IMR-90 (cell line): ENCODE measurements around the gene DNAH9. TPM values are rescaled to one million over a fixed set of nuclear protein-coding genes. Genes with fewer than 3 reads are reported as not detected.

Source experiments
- ATAC-seq: fragments of 200-7000 bp; cut with Tn5 transposase; 2 replicates; pipeline ENCODE4 v1.9.1; 2020; ENCODE audit warnings: low read depth, mild to moderate bottlenecking, moderate library complexity
- BruUV-seq: library from RNA; stranded (reverse); fragments of 400-500 nt; replicated peaks from 2 replicates; lab custom pipeline; 2021; lab: Mats Ljungman, UMichigan
- CTCF ChIA-PET: fragments of 300-600 bp; formaldehyde crosslinking; extraction: SDS; loops from one replicate; lab custom pipeline; 2021; ENCODE audit warnings: antibody characterized with exemption; lab: Yijun Ruan, JAX
- POLR2A ChIA-PET: fragments of 300-600 bp; sonication (Branson Sonifier 250); formaldehyde crosslinking; loops from one replicate; lab custom pipeline; 2022; ENCODE audit warnings: antibody characterized with exemption; ENCODE audit not compliant: unreplicated experiment; lab: Charles Lee
- DNase-seq: peaks from one replicate; pipeline ENCODE4 v3.0.0; 2013
- H2AFZ ChIP-seq: replicated peaks from 2 replicates; pipeline ENCODE3; 2013; ENCODE audit warnings: low read length, mild to moderate bottlenecking; ENCODE audit not compliant: poor library complexity
- H2AK5ac ChIP-seq: 2 replicates; pipeline ENCODE4 v1.6.1; 2013; ENCODE audit warnings: low read depth, low read length, inconsistent platforms
- H2AK9ac ChIP-seq: replicated peaks from 2 replicates; pipeline ENCODE3; 2013; ENCODE audit warnings: mild to moderate bottlenecking, low read depth, low read length, moderate library complexity; ENCODE audit not compliant: poor library complexity
- H2BK120ac ChIP-seq: 2 replicates; pipeline ENCODE4 v1.6.1; 2013; ENCODE audit warnings: low read depth, low read length, inconsistent platforms
- H2BK15ac ChIP-seq: 3 replicates; pipeline ENCODE4 v1.6.1; 2013; ENCODE audit warnings: low read depth, low read length, inconsistent platforms
- H2BK20ac ChIP-seq: 2 replicates; pipeline ENCODE4 v1.6.1; 2013; ENCODE audit warnings: low read depth, mild to moderate bottlenecking, inconsistent platforms, low read length, moderate library complexity
- H2BK5ac ChIP-seq: 2 replicates; pipeline ENCODE4 v1.6.1; 2013; ENCODE audit warnings: mild to moderate bottlenecking, low read depth, low read length, inconsistent platforms; ENCODE audit not compliant: poor library complexity, severe bottlenecking
- H3K14ac ChIP-seq: replicated peaks from 2 replicates; pipeline ENCODE4 v1.6.1; 2013; ENCODE audit warnings: low read depth, low read length, inconsistent platforms
- H3K18ac ChIP-seq: 2 replicates; pipeline ENCODE4 v1.6.1; 2013; ENCODE audit warnings: low read depth, low read length, control low read depth
- H3K23ac ChIP-seq: 2 replicates; pipeline ENCODE4 v1.6.1; 2013; ENCODE audit warnings: low read depth, low read length, inconsistent platforms
- H3K27ac ChIP-seq: 2 replicates; pipeline ENCODE4 v1.5.1; 2013; ENCODE audit warnings: mild to moderate bottlenecking, control low read depth, low read length; ENCODE audit not compliant: insufficient read depth
- H3K27me3 ChIP-seq: 2 replicates; pipeline ENCODE4 v1.6.1; 2013; ENCODE audit warnings: low read length; ENCODE audit not compliant: control insufficient read depth, insufficient read depth
- H3K36me3 ChIP-seq: 2 replicates; pipeline ENCODE4 v1.6.1; 2013; ENCODE audit warnings: low read length, mixed read lengths; ENCODE audit not compliant: control insufficient read depth, insufficient read depth
- H3K4ac ChIP-seq: 2 replicates; pipeline ENCODE4 v1.6.1; 2013; ENCODE audit warnings: low read depth, low read length, inconsistent platforms
- H3K4me1 ChIP-seq: 2 replicates; pipeline ENCODE4 v1.6.1; 2013; ENCODE audit warnings: low read length, mixed read lengths; ENCODE audit not compliant: control insufficient read depth, insufficient read depth
- H3K4me2 ChIP-seq: 2 replicates; pipeline ENCODE4 v1.6.1; 2013; ENCODE audit warnings: low read depth, mild to moderate bottlenecking, control low read depth, low read length, moderate library complexity
- H3K4me3 ChIP-seq: 2 replicates; pipeline ENCODE4 v1.5.1; 2013; ENCODE audit warnings: low read depth, mild to moderate bottlenecking, control low read depth, low read length, moderate library complexity; ENCODE audit not compliant: insufficient read depth
- H3K56ac ChIP-seq: 2 replicates; pipeline ENCODE4 v1.6.1; 2013; ENCODE audit warnings: low read length, inconsistent platforms; ENCODE audit not compliant: insufficient read depth; ENCODE audit errors: extremely low read depth
- H3K79me1 ChIP-seq, 2 experiments: 2 replicates each; pipeline ENCODE4 v1.6.1; 2013; ENCODE audit warnings: low read length in 2 of 2, inconsistent platforms in 1 of 2, low read depth in 1 of 2
- H3K9ac ChIP-seq: 2 replicates; pipeline ENCODE4 v1.6.1; 2013; ENCODE audit warnings: low read depth, low read length, control low read depth
- H3K9me1 ChIP-seq: 2 replicates; pipeline ENCODE4 v1.6.1; 2013; ENCODE audit warnings: low read length, inconsistent platforms; ENCODE audit not compliant: insufficient read depth
- H3K9me3 ChIP-seq: 2 replicates; pipeline ENCODE4 v1.6.1; 2013; ENCODE audit warnings: low read length; ENCODE audit not compliant: control insufficient read depth, insufficient read depth
- H4K20me1 ChIP-seq: 2 replicates; pipeline ENCODE4 v1.6.1; 2013; ENCODE audit warnings: low read length, inconsistent platforms; ENCODE audit not compliant: insufficient read depth
- H4K5ac ChIP-seq: 2 replicates; pipeline ENCODE4 v1.6.1; 2013; ENCODE audit warnings: mild to moderate bottlenecking, low read depth, low read length, control low read depth
- H4K8ac ChIP-seq, 2 experiments: 2 replicates each; pipeline ENCODE4 v1.6.1; 2013; ENCODE audit warnings: low read depth in 2 of 2, low read length in 2 of 2, control low read depth in 1 of 2, inconsistent platforms in 1 of 2
- H4K91ac ChIP-seq: 2 replicates; pipeline ENCODE4 v1.6.1; 2013; ENCODE audit warnings: low read depth, low read length, inconsistent platforms; ENCODE audit not compliant: insufficient read depth
- CTCF ChIP-seq: conservative IDR thresholded peaks from 2 replicates; pipeline ENCODE4 v1.5.1; 2012; ENCODE audit warnings: mild to moderate bottlenecking, low read depth, low read length, improper control_type of control experiment
- FOS ChIP-seq: fragments of 150-350 bp; IDR thresholded peaks from 2 replicates; pipeline ENCODE4 v1.6.1; 2016; ENCODE audit warnings: low read depth, low read length
- WGBS, 2 experiments: methylation state at CpG; one replicate each; pipeline versions ENCODE4 v1.1.5 to v1.1.7; 2013; ENCODE audit warnings: missing lambda C conversion rate in 2 of 2; ENCODE audit not compliant: insufficient read length in 1 of 2; ENCODE audit errors: extremely low coverage in 2 of 2; 5-methylcytosine and 5-hydroxymethylcytosine counted together
- dilution Hi-C: fragments of 300-500 bp; cut with HindIII; formaldehyde crosslinking; loops from one replicate; pipeline ENCODE4 v1.14.3; 2018; ENCODE audit warnings: low sequenced_read_pairs; ENCODE audit not compliant: unreplicated experiment
- in situ Hi-C: fragments of 300-500 bp; cut with MboI; formaldehyde crosslinking; loops from 3 replicates; pipeline ENCODE4 v1.14.3; 2019; ENCODE audit warnings: low sequenced_read_pairs, inconsistent platforms, mixed read lengths
- intact Hi-C: fragments of 100-400 bp; cut with micrococcal nuclease; formaldehyde crosslinking; loops from 2 replicates; pipeline ENCODE4 v1.10.0; 2022
- polyA plus RNA-seq, 3 experiments: library from polyadenylated mRNA; depleted of rRNA; stranded (reverse); fragments of >200 nt; gene quantifications; 2 replicates each; pipeline ENCODE4 v1.2.3, GENCODE V29; 2012; ENCODE audit warnings: low replicate concordance in 1 of 3
- total RNA-seq: library from RNA; depleted of rRNA; stranded (reverse); fragments of >200 nt; gene quantifications from 2 replicates; pipeline ENCODE4 v1.2.3, GENCODE V29; 2012

Gene DNAH9
- total and polyA plus RNA-seq, 2 of the 4 experiments (the other 2 are of a cell fraction): not detected

GRCh38 chr17:11832401-11833137 lies 234.3 kb downstream of the DNAH9 start:
- no peak overlapping the region for H2BK5ac ChIP-seq
- H3K56ac ChIP-seq: no peak overlapping the region
- ATAC-seq: no peak
- H4K20me1 ChIP-seq: no peaks in the 10 kb centered on the region
- no peaks in the 10 kb centered on the region for H3K79me1 ChIP-seq
- H3K36me3 ChIP-seq: no peaks in the 10 kb centered on the region
- no peak overlapping the region for H3K23ac ChIP-seq
- H3K27ac ChIP-seq: no peak overlapping the region
- no peaks in the 10 kb centered on the region for H3K9me1 ChIP-seq
- intact Hi-C loops (no loop called here), in situ Hi-C loops (no loop called here), dilution Hi-C loops (no loop called here)
- no peak overlapping the region for H3K4me2 ChIP-seq
- H3K9ac ChIP-seq: no peak overlapping the region
- no peaks in the 10 kb centered on the region for H3K27me3 ChIP-seq
- CTCF ChIA-PET: no interaction called here
- no peak overlapping the region for H2AFZ ChIP-seq
- H2BK120ac ChIP-seq: no peak overlapping the region
- no peak overlapping the region for H2BK20ac ChIP-seq
- H3K18ac ChIP-seq: no peak overlapping the region
- H3K14ac ChIP-seq: no peak overlapping the region
- no peak for DNase-seq
- H2AK5ac ChIP-seq: no peak overlapping the region
- peaks cover 20% of the 10 kb centered on the region for H3K9me3 ChIP-seq
- no peak overlapping the region for H2BK15ac ChIP-seq
- no peak overlapping the region for H4K91ac ChIP-seq
- POLR2A ChIA-PET: no interaction called here
- no CpG with 5 or more reads among the region's 10 CpGs for WGBS, 2 experiments
- no peak overlapping the region for H3K4me3 ChIP-seq
- H4K5ac ChIP-seq: no peak overlapping the region
- TF ChIP-seq FOS (no peak), CTCF (no peak)
- BruUV-seq: no TSS peak
- H4K8ac ChIP-seq: no peak overlapping the region
- H3K4me1 ChIP-seq: no peaks in the 10 kb centered on the region
- H2AK9ac ChIP-seq: no peak overlapping the region
- H3K4ac ChIP-seq: no peak overlapping the region
